Testis (tissue), 3 donors: ENCODE data around the gene ME3. TPM values are rescaled to one million over a fixed set of nuclear protein-coding genes. Genes with fewer than 3 reads are reported as not detected.

ENCODE experiments used
- DNase-seq: peaks from one replicate; pipeline ENCODE4 v3.0.0-alpha.2; 2019
- H3K27ac ChIP-seq, 2 donors: fragments of 200-600 bp; sonication (generic); one replicate each; pipeline ENCODE4 v1.5.1; 2019
- H3K27me3 ChIP-seq: fragments of 200-600 bp; sonication (generic); one replicate; pipeline ENCODE4 v1.5.1; 2019
- H3K36me3 ChIP-seq: fragments of 200-600 bp; sonication (generic); one replicate; pipeline ENCODE4 v1.5.1; 2017; ENCODE audit warnings: low read depth; ENCODE audit errors: missing control alignments
- H3K4me1 ChIP-seq: fragments of 200-600 bp; sonication (generic); one replicate; pipeline ENCODE4 v1.5.1; 2019
- H3K4me3 ChIP-seq, 2 donors: fragments of 200-600 bp; sonication (generic); one replicate each; pipeline ENCODE4 v1.5.1; 2017 to 2019
- H3K9me3 ChIP-seq: fragments of 200-600 bp; sonication (generic); one replicate; pipeline ENCODE4 v1.5.1; 2017
- CTCF ChIP-seq, 3 experiments: fragments of 450-650 bp in 2 of 3; fragments of 200-600 bp in 1 of 3; sonication (generic) in 1 of 3; IDR thresholded peaks; one replicate each; pipeline ENCODE4 v1.5.1; 2016 to 2019; ENCODE audit warnings: antibody characterized with exemption in 3 of 3, mild to moderate bottlenecking in 2 of 3, moderate library complexity in 1 of 3
- POLR2A ChIP-seq: fragments of 450-650 bp; IDR thresholded peaks from one replicate; pipeline ENCODE4 v1.6.1; 2017; ENCODE audit warnings: antibody characterized with exemption, mild to moderate bottlenecking, moderate library complexity
- WGBS, 2 donors: methylation state at CpG; one replicate each; pipeline ENCODE4 v1.1.5; 2018; 5-methylcytosine and 5-hydroxymethylcytosine counted together
- intact Hi-C: fragments of 100-400 bp; cut with DNase I; formaldehyde crosslinking; loops from one replicate; pipeline ENCODE4 v1.15.1; 2023; ENCODE audit warnings: low total_unique reads
- polyA plus RNA-seq: library from polyadenylated mRNA; stranded (reverse); fragments of 350-450 nt; fragmentation: Illumina TruSeq; extraction: RNeasy Lipid Tissue Mini Kit (QIAGEN cat#74804); gene quantifications from one replicate; pipeline ENCODE4 v1.2.3, GENCODE V29; 2014; ENCODE audit warnings: low read depth, low replicate concordance; ENCODE audit not compliant: insufficient read depth
- total RNA-seq, 2 donors: library from RNA; depleted of rRNA; stranded (reverse); fragments of >200 nt; gene quantifications; one replicate each; pipeline ENCODE4 v1.2.3, GENCODE V29; 2016

ME3 gene
- total and polyA plus RNA-seq, 3 donors from 2014 or later = 26.7 to 170 (median 115) TPM

GRCh38 chr11:86495351-86495750 lies 177.1 kb downstream of the ME3 start:
- no peaks in the 10 kb centered on the region for H3K36me3 ChIP-seq
- no peaks in the 10 kb centered on the region for H3K27me3 ChIP-seq
- DNase-seq = no peak
- H3K27ac ChIP-seq = no peak overlapping the region
- peaks cover 11% of the 10 kb centered on the region for H3K4me1 ChIP-seq
- 68 to 81% methylated on average over 2 of the region's 2 CpGs for WGBS, 2 donors
- H3K9me3 ChIP-seq = no peaks in the 10 kb centered on the region
- intact Hi-C loops = no loop called here
- H3K4me3 ChIP-seq = no peak overlapping the region
- TF ChIP-seq CTCF (IDR thresholded peaks at IDR 0.05) (no peak), POLR2A (no peak)

GRCh38 chr11:86492370-86493010 lies 179.9 kb downstream of the ME3 start:
- no peak for DNase-seq

GRCh38 chr11:86491027-86491426 lies 181.4 kb downstream of the ME3 start:
- Histone ChIP-seq H3K9me3 (no peaks in the 10 kb centered on the region), H3K27ac (no peak overlapping the region), H3K4me3 (no peak overlapping the region), H3K27me3 (no peaks in the 10 kb centered on the region), H3K4me1 (peaks cover 11% of the 10 kb centered on the region), H3K36me3 (no peaks in the 10 kb centered on the region)
- DNase-seq = no peak
- TF ChIP-seq CTCF (IDR thresholded peaks at IDR 0.05) (no peak), POLR2A (no peak)
- 79 to 90% methylated on average over 4 of the region's 4 CpGs for WGBS, 2 donors
- intact Hi-C loops = no loop called here

More at GRCh38 chr11:86492370-86493010, 179.9 kb downstream of the ME3 start:
- Histone ChIP-seq H3K27me3 (no peaks in the 10 kb centered on the region), H3K4me3 (no peak overlapping the region), H3K36me3 (no peaks in the 10 kb centered on the region), H3K9me3 (no peaks in the 10 kb centered on the region), H3K4me1 (peaks cover 11% of the 10 kb centered on the region), H3K27ac (no peak overlapping the region)
- TF ChIP-seq POLR2A = no peak
- no peak for TF ChIP-seq CTCF (IDR thresholded peaks at IDR 0.05)
- WGBS, 2 donors = 42 to 51% methylated on average over 4 of the region's 4 CpGs
- intact Hi-C loops = no loop called here

- H3K27ac ChIP-seq = no peak overlapping the region
- no peak for TF ChIP-seq POLR2A
- TF ChIP-seq CTCF (IDR thresholded peaks at IDR 0.05) = no peak
- no peaks in the 10 kb centered on the region for H3K27me3 ChIP-seq
- no peak overlapping the region for H3K4me3 ChIP-seq
- no peak for DNase-seq
- no peaks in the 10 kb centered on the region for H3K9me3 ChIP-seq
- intact Hi-C loops = no loop called here
- H3K36me3 ChIP-seq = no peaks in the 10 kb centered on the region
- H3K4me1 ChIP-seq = peaks cover 11% of the 10 kb centered on the region
These were observed 181.8 kb downstream of the ME3 start for GRCh38 chr11:86490582-86490981.

GRCh38 chr11:86489442-86489841 lies 183.0 kb downstream of the ME3 start:
- Histone ChIP-seq H3K9me3 (no peaks in the 10 kb centered on the region), H3K36me3 (no peaks in the 10 kb centered on the region), H3K27ac (no peak overlapping the region), H3K4me3 (no peak overlapping the region), H3K27me3 (no peaks in the 10 kb centered on the region), H3K4me1 (peaks cover 11% of the 10 kb centered on the region)
- intact Hi-C loops = no loop called here
- no peak for DNase-seq
- no peak for TF ChIP-seq CTCF (IDR thresholded peaks at IDR 0.05)
- no peak for TF ChIP-seq POLR2A
- 94 to 97% methylated on average over 3 of the region's 3 CpGs for WGBS, 2 donors
